GM13977 (cell line): Measurements from ENCODE around the gene CDK6.
"Not testable (repeated sequence)": the region's sequence is repeated elsewhere in the genome, so short reads cannot be mapped to it uniquely, and the experiment has no call there.

Experiments
- DNase-seq: peaks from one replicate; pipeline ENCODE4 v3.0.0; 2012; ENCODE audit warnings: low spot score
- CTCF ChIP-seq: IDR thresholded peaks from 2 replicates; pipeline ENCODE4 v1.5.1; 2012; ENCODE audit warnings: mild to moderate bottlenecking, control low read depth; ENCODE audit not compliant: insufficient read depth; ENCODE audit errors: extremely low read depth, missing control alignments
- in situ Hi-C: fragments of 300-500 bp; cut with MboI; formaldehyde crosslinking; loops from one replicate; pipeline ENCODE4 v1.12.0; 2022; ENCODE audit warnings: low sequenced_read_pairs, low pct_unique_long_range_greater_than_20kb, mixed read lengths, inconsistent platforms; ENCODE audit not compliant: unreplicated experiment

The CDK6 gene

DNA sequence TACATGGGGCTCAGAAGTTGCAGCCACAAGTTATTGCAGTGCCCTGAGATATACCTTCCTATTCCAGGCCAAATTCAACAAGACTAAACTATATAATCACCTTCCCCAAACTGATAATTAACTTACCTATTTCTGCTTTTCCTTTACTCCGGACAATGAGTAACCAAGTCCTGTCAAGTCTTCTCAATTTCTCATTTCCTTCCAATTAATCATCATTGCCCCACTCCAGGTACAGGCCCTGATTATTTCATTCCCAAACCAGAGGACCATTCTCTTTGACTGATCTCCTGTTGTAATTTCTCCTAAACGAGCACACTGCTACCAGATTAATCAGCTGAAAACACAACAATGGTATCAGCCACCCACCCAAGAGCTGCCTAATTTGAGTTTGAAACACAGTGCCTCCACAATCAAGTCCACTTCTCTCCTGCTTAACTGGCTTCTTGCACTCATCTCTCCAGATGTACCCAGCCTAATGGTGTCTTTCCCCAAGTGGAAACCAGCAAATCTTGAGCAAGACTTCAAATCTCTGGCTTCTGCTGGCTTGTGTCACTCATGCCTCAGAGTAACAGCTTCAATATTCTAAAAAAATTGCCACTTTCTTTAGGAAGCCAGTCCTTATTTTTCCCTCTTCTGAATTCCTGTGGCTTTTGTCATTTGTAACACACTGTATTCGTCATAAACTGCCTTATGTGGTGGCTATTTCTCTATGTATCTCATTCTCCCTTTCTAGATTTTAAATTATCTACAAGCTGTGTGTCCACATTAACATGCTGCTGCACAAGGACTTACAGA lies 89.1 kb downstream of the CDK6 start:
- TF ChIP-seq CTCF = no peak
- in situ Hi-C loops = no loop called here
- DNase-seq = no peak

- in situ Hi-C loops = no loop called here
These were observed 91.1 kb downstream of the CDK6 start for GRCh38 chr7:92745241-92745640.

DNA sequence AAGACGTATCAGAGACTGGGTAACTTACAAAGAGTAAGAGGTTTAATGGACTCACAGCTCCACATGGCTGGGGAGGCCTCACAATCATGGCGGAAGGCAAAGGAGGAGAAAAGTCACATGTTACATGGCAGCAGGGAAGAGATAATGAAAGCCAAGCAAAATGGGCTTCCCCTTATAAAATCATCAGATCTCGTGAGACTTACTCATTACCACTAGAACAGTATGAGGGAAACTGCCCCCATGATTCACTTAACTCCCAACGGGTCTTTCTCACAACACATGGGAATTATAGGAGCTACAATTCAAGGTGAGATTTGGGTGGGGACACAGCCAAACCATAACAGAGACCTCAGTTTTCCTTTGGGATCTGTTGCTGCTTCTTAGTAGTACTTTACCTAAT lies 92.2 kb downstream of the CDK6 start:
- in situ Hi-C loops, DNase-seq: not testable (repeated sequence)

More at GRCh38 chr7:92745241-92745640, 91.1 kb downstream of the CDK6 start:
- no peak for DNase-seq
- TF ChIP-seq CTCF = no peak

DNA sequence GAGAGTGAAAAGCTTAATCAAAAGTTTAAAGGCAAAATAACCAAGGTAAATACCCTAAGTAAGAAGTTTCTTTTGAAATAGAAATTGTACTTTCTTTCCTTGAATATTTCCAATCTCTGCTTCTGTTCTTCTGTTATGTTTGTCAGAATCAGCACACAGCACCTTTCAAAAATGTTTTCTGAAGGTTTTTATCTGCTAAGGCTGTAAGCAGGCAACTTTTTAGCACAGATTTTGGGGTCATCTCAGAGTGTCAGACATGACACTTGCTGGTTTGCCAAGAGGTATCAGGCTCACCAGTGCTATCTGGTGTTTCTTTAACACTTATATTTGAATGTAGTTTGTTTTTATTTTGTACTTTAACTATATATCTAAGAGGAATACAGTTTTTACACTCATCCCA lies 94.2 kb downstream of the CDK6 start:
- DNase-seq = no peak
- in situ Hi-C loops = no loop called here
- no peak for TF ChIP-seq CTCF

DNA sequence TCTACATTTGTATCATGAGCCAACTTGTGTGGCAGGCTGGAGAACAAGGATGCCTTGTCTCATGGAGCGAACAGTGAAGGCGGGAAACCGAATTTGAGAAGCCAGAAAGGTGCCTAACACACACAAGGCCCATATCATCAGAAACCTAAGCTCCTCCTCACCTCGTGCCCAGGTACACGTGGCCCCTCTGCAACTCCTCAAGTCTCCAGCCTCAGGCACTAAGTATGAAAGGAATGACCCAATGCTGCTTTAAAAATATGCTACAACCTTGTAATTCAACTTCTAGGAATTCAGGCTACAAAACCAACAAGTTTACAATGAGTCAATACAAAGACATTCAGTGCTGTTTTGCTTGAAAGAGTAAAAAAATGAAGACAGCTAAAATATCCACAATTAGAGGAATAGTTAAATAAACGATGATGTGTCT lies 95.7 kb downstream of the CDK6 start:
- in situ Hi-C loops = no loop called here
- no peak for TF ChIP-seq CTCF
- no peak for DNase-seq

DNA sequence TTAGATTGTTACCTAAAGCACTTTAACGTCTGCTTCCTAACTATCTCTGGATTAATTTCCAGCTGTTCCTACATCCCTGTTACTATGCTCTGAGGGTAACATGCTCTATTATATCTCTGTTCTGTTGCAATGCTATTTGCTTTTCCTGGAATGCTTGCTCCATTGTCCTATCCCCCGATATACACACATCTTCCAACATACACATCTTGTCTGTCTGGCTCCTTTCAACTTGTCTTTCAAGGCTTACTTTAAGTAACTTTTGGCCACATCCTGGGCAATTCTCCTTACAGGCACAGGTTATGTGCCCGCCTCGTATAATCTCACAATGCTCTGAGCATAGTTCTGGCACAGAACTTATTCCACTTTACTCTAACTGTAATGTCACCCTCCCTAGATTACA lies 96.2 kb downstream of the CDK6 start:
- no peak for TF ChIP-seq CTCF
- in situ Hi-C loops = no loop called here
- no peak for DNase-seq

DNA sequence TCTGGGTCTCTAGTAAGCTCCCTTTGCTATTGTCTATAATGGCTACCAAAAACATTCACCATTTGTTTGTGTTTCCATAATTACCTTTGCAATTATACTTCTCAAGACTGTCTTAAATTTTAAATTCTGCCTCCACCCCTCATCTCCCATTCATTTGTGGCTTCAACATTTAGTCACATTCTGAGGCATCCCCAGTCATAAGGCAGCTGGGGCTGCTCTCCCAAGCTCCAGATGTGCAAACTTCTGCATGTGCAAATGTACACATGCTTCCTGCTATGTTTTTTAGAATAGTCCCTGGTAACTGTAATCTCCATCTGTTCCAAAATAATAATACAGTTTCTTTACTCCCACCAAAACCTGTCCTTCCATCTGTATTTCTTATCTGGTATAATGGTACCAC lies 97.3 kb downstream of the CDK6 start:
- no peak for DNase-seq
- no peak for TF ChIP-seq CTCF
- in situ Hi-C loops = no loop called here
